T1000 (cell line): Measurements from ENCODE around the gene EIF5B.
"Not testable (repeated sequence)": the region's sequence is repeated elsewhere in the genome, so short reads cannot be mapped to it uniquely, and the experiment has no call there.

ENCODE experiments used
- DNase-seq: peaks from one replicate; lab custom pipeline; 2025; ENCODE audit warnings: mixed read lengths; lab: John Stamatoyannopoulos, UW

Gene EIF5B

DNA sequence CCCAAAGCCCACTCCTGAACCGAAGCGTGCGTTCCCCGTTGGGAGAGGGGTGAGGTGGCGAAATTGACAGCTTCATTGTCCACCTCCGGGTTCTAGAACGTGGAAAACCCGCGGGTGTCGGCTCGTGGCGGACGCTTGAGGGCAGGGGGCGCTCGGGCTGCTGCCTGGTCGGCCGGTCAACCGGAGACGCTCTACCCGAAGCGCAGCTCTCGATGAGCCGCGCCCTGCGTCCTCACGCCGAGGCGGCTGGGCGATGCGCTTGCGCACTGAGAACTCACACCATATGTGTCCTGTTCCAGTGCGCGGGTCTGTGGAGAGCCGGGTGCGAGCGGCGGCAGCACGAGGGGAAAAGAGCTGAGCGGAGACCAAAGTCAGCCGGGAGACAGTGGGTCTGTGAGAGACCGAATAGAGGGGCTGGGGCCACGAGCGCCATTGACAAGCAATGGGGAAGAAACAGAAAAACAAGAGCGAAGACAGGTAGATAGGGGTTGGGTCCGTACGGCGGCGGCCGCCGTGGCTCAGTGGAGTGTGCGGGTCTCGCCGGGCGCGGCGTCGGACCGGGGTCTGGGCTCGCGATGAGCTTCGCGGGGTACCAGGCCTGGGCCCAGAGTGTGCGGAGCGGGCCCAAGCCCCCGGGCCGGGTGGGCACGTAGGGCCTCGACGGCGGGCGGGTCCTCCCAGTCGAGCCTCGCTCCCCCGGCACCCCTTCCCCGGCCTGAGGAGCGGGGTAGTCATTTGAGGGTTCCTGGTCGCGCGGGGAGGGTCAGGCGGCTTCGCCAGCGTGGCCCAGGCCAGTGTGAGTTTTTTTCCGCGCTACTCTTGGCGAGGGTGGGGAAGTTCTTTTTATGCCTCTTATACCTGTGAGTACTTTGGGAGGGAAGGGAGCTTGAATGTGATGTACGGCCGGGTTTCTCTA lies at the start of gene EIF5B:
Gene EIF5B, plus strand, starts transcription at position 277 of the 916 bp plus-strand sequence. Its CDS starts 166 bp downstream, at position 443.
- peak; percentile 88 for DNase-seq

DNA sequence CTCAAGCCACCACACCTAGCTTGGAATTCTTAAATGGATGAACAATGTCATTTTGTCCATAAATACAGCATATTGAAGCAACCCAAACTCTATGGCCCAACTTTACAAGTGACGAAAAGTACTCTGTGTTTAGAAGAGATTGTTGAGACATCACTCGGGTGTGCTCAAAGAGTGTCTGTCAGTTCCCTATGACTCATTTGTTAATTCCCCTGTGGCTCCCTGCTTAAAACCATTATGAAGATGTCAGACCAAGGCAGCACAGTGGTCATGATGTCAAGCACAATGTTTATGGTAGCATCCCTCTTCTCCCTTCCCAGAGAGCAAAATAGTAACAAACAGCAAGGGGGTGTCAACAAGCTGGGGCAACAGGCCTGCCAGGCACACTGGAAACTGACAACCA lies 39.2 kb upstream of the EIF5B start:
- DNase-seq: no peak

- DNase-seq: no peak
Measured at GRCh38 chr2:99299580-99299979, 37.6 kb upstream of the EIF5B start.

- not testable (repeated sequence) for DNase-seq
Measured at GRCh38 chr2:99301097-99301496, 36.1 kb upstream of the EIF5B start, which contains the start of gene LYG1. TSS of gene LYG1 (minus strand) at chr2:99301197. CDS start at chr2:99295670, 5,527 bp downstream.

GRCh38 chr2:99317161-99317872 lies 19.9 kb upstream of the EIF5B start:
- no peak for DNase-seq

- DNase-seq: not testable (repeated sequence)
Measured at GRCh38 chr2:99317873-99318200, 19.4 kb upstream of the EIF5B start.

DNA sequence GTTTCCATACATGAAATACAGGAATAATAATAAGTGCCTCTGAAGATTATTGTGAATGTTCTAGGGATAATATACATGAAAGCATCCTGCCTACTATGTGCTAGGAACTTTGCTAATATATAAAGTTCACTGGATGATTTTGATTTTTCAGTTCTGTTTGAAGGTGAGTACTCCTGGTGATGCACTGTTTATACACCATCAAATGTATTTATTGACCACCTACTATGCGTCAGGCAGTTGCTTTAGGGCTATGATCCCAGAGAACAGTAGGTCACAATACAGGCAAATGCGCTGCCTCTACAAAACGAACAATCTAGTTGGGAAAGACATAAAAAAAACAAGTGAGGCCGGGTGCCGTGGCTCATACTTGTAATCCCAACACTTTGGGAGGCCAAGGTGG lies 11.8 kb upstream of the EIF5B start:
- no peak for DNase-seq

GRCh38 chr2:99335911-99336803 lies 1.0 kb upstream of the EIF5B start, which contains the start of gene TXNDC9:
TSS of gene TXNDC9 (minus strand) at chr2:99336333. CDS start at chr2:99333210, 3,123 bp downstream.
- peak; percentile 97 for DNase-seq

- DNase-seq: no peak
Measured at GRCh38 chr2:99336804-99337112, 431 bp upstream of the EIF5B start.

DNA sequence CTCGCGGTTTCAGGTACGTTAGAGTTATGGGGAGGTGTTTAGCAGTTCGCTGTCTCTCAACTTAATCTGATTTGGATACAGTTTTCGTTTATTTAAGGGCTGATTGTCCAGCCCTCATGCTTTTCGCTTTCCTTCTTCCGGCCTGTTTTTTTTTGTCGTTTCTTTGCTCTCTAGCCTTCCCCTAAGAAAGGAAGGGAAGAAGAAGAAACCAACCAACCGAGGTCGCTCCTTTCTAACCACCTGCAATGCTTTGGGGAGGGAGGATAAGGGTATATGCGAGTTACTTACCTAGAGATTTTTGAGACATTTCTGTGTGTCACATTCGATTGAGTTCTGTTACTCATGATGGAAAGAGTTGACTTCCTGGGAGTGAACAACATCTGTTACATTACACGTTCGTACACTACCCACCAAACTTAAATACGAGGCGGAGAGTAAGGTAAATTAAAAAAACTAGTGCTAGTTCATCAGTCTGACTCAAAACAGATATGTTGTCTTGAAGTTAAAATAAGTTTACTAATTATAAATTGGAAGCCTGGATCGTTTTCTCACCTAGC lies 918 bp downstream of the EIF5B start:
- DNase-seq: no peak

DNA sequence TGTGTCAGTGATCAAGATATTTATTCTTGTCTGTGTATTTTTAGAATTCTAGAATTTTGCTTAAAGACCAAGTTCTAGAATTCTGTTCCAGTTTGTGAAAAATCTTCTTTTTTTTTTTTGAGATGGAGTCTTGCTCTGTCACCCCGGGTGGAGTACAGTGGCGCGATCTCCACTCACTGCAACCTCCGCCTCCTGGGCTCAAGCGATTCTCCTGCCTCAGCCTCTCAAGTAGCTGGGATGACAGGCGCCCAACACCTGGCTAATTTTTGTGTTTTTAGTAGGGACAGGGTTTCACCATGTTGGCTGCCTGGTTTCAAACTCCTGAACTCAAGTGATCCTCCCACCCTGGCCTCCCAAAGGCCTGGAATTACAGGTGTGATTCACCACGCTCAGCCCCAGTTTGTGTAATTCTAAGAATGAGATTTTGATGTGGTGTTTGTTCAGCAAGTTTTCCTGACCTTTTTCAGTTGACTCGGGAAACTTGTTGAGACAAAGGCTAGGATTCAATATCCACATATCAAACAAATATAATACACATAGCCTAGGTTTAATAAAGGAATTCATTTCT lies 3.6 kb downstream of the EIF5B start:
- DNase-seq: no peak

- no peak for DNase-seq
Measured at GRCh38 chr2:99342536-99342935, 5.3 kb downstream of the EIF5B start.

DNA sequence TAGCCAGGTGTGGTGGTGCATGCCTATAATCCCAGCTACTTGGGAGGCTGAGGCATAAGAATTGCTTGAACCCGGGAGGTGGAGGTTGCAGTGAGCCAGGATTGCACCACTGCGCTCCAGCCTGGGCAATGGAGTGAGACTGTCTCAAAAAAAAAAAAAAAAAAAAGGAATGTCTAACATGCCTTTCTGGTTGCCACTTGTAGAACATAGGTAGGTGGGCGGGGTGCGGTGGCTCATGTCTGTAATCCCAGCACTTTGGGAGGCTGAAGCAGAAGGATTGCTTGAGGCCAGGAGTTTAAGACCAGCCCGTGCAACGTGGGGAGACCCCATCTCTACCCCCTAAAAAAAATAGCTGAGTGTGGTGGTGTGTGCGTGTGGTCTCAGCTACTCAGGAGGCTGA lies 8.3 kb downstream of the EIF5B start:
- not testable (repeated sequence) for DNase-seq

- DNase-seq: no peak
Measured at GRCh38 chr2:99346218-99346617, 9.0 kb downstream of the EIF5B start.

- DNase-seq: no peak
Measured at GRCh38 chr2:99348173-99348572, 11.0 kb downstream of the EIF5B start.

DNA sequence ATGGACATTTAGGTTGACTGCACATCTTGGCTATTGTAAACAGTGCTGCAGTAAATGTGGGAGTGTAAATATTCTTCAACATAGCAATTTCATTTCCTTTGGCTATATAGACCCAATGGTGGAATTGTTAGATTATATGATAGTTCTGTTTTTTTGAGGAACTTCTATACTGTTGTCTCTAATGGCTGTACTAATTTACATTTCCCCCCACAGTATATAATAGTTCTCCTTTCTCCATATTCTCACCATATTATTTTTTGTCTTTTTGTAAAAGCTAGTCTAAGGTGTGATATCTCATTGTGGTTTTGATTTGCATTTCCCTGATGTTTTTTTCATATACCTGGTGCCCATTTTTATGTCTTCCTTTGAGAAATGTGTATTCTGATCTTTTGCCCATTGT lies 13.0 kb downstream of the EIF5B start:
- no peak for DNase-seq

DNA sequence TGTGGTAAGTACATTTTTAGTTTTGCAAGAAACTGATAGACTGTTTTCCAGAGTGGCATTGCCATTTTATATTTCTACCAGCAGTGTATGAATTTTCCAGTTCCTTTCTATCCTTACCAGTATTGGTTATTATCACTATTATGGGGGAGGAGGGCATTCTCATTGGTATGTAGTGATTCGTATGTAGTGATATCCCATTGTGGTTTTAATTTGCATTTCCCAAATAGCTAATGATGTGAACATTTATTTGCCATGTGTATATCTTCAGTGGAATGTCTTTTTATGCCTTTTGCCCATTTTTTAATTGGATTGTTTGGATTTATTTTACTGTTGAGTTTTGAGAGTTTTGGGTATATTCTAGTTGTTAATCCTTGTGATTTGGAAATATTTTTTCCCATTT lies 16.9 kb downstream of the EIF5B start:
- no peak for DNase-seq

DNA sequence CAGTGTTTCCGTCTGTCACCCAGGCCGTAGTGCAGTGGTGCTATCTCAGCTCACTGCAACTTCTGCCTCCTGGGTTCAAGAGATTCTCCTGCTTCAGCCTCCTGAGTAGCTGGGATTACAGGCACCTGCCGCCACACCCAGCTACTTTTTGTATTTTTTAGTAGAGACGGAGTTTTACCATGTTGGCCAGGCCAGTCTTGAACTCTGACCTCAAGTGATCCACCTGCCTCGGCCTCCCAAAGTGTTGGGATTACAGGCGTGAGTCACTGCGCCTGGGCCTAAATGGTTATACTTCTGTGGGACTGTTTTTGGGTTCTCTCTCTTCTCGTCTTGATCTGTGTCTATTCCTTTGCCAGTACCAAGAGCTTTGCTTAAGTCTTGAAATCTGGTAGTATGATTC lies 17.6 kb downstream of the EIF5B start:
- DNase-seq: not testable (repeated sequence)

GRCh38 chr2:99356853-99357252 lies 19.7 kb downstream of the EIF5B start:
- no peak for DNase-seq

- no peak for DNase-seq
Measured at GRCh38 chr2:99365661-99366060, 28.5 kb downstream of the EIF5B start.

GRCh38 chr2:99368854-99369253 lies 31.7 kb downstream of the EIF5B start:
- DNase-seq: not testable (repeated sequence)
